GM21786 (cell line): ENCODE results near the gene DPP8.
"Not testable (repeated sequence)": the region's sequence is repeated elsewhere in the genome, so short reads cannot be mapped to it uniquely, and the experiment has no call there.

Experiments used
- ATAC-seq: cut with Tn5 transposase; IDR thresholded peaks from one replicate; pipeline ENCODE4 v1.9.1; 2021; ENCODE audit not compliant: unreplicated experiment

DPP8 gene

GRCh38 chr15:65525622-65526021, 8.1 kb upstream of the DPP8 start:
- ATAC-seq = no peak

GRCh38 chr15:65524226-65524625, 6.7 kb upstream of the DPP8 start:
- no peak for ATAC-seq

- no peak for ATAC-seq
Observed at GRCh38 chr15:65521350-65521749, 3.9 kb upstream of the DPP8 start.

GRCh38 chr15:65518633-65519285, 1.3 kb upstream of the DPP8 start:
- no peak for ATAC-seq

- no peak for ATAC-seq
Observed at GRCh38 chr15:65517866-65518207, 348 bp upstream of the DPP8 start.

GRCh38 chr15:65512807-65513416, 4.6 kb downstream of the DPP8 start:
- no peak for ATAC-seq

GRCh38 chr15:65512189-65512588, 5.3 kb downstream of the DPP8 start:
- ATAC-seq = no peak

GRCh38 chr15:65509321-65509720, 8.2 kb downstream of the DPP8 start:
- no peak for ATAC-seq

- no peak for ATAC-seq
Observed at GRCh38 chr15:65494076-65494475, 23.4 kb downstream of the DPP8 start.

GRCh38 chr15:65484876-65485275, 32.6 kb downstream of the DPP8 start:
- no peak for ATAC-seq

GRCh38 chr15:65476903-65477302, 40.6 kb downstream of the DPP8 start:
- no peak for ATAC-seq

GRCh38 chr15:65470866-65471265, 46.6 kb downstream of the DPP8 start:
- ATAC-seq = no peak

- ATAC-seq = no peak
Observed at GRCh38 chr15:65468229-65468909, 49.1 kb downstream of the DPP8 start.

- no peak for ATAC-seq
Observed at GRCh38 chr15:65466901-65467300, 50.6 kb downstream of the DPP8 start.

- ATAC-seq = not testable (repeated sequence)
Observed at GRCh38 chr15:65463096-65463495, 54.4 kb downstream of the DPP8 start.

GRCh38 chr15:65460741-65461347, 56.6 kb downstream of the DPP8 start:
- no peak for ATAC-seq

- not testable (repeated sequence) for ATAC-seq
Observed at GRCh38 chr15:65455256-65455655, 62.2 kb downstream of the DPP8 start.

- ATAC-seq = no peak
Observed at GRCh38 chr15:65451989-65452388, 65.5 kb downstream of the DPP8 start.

GRCh38 chr15:65450556-65450955, 66.9 kb downstream of the DPP8 start:
- ATAC-seq = no peak

- no peak for ATAC-seq
Observed at GRCh38 chr15:65447145-65447544, 70.3 kb downstream of the DPP8 start.

- ATAC-seq = no peak
Observed at GRCh38 chr15:65434201-65434600, 83.3 kb downstream of the DPP8 start.

- no peak for ATAC-seq
Observed at GRCh38 chr15:65431731-65432130, 85.8 kb downstream of the DPP8 start.
